Right hindlimb (tissue), 1 donor: Measurements from ENCODE around the gene IL4I1.

ENCODE experiments used
- DNase-seq: peaks from one replicate; pipeline ENCODE4 v3.0.0-alpha.2; 2018

IL4I1 gene

DNA sequence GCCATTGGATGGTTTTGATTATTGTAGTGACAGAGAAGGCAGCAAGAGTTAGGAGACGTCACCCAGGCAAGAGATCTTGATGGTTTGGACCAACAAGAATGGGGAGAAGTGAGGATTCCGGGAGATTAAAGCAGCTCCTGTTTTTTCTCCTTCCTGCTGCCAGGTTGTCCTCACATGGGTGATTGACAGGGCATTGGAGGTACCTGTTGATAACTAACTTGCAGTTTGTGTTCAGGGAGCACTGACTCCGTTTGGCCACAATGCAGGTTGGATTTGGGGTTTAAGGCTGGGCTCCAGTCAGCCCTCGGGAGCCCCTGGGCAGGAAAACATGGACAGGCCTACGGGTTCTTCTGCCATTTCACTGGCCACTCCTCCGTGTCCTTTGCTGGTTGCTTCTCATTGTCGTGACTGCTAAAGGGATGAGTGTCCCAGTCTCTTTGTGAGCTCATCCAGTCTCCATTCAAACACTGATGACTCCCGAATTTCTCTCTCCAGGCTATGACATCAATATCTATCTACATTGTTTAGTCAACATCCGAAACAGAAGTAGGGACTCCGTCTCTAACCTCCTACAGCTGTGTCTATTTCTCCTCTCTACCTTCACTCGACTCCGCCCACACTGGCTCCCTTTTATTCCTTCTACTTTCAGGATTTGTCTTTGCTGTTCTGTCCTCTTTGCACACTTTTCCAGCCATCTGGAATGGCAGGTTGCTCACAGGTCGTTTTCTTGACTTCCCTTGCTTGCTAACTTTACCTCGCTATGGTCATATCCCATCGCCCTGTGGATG lies 47.1 kb downstream of the IL4I1 start:
- DNase-seq: no peak

DNA sequence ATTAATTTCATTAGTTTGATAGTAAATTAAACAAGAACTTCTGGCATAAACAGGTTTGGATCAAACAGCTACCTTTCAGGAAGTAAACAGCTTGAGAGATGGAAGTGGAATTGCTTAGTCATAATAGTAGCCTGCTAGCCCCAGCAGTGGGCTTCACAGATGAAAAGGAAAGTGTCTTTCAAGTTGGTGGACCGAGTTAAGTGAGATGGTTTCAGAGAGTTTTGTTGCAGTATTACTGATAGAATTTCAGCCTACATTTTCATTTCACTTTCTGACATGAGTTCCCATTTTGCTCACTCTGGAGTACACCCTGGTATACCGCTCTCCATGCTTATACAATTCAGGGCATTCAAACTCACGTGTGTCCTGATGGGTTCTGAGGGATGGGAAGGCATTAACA lies 47.7 kb downstream of the IL4I1 start:
- no peak for DNase-seq

DNA sequence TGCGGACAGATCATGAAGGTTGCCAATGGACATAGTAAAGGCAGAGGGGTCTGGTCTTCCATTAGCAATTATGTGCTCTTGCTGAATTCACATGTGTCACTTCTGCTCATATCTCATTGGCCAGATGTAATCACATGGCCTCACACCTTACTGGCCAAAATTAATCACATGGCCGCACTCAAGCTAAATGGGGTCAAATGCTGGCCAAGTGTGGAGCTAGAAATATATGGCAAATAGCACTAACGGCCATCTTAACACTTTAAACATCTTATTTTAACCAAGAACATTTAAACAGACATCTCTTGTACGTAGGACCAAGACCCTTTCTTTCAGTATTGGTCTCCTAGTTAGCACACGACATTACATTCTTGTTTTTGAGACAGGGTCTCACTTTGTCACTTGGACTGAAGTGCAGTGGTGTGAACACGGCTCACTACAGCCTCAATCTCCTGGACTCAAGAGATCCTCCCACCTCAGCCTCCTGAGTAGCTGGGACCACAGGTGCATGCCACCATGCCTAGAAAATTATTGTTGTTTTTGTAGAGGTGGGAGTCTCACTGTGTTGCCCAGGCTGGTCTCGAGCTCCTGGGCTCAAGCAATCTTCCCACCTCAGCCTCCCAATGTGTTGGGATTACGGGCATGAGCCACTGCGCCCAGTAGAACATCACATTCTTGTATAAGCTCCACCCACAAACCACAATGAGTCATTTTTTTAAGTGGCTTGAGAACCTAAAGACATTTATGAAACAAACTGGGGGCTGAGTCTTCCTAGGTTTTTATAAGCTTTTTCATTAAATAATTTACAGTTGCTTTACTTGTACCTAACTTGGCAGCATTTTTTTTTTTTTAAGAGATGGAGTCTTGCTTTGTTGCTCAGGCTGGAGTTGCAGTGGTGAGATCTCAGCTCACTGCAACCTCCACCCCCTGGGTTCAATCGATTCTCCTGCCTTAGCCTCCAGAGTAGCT lies 48.7 kb downstream of the IL4I1 start:
- DNase-seq: no peak

- DNase-seq: no peak
Observed at GRCh38 chr19:49846408-49846807, 50.3 kb downstream of the IL4I1 start.

DNA sequence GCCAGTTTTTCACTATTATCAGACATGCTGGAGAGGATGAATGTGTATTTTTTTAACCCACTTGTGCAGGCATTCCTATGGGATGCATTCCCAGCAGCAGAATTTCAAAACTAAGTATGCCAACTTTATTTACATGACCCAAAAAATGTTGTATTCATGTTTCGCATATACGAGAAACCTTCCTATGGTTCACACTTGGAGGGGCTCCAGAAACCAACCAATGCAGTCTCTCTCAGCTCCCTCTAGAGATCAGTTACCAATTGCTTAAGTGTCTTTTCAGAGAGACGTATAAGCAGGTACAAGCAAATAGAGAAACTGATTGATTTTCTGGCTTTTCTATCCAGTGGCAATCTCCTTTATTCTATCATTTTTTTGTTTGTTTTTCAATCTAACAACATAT lies 51.3 kb downstream of the IL4I1 start:
- no peak for DNase-seq

- DNase-seq: no peak
Observed at GRCh38 chr19:49844138-49845095, 52.3 kb downstream of the IL4I1 start.

- DNase-seq: no peak
Observed at GRCh38 chr19:49843265-49843664, 53.4 kb downstream of the IL4I1 start.

GRCh38 chr19:49840736-49841249 lies 55.9 kb downstream of the IL4I1 start:
- no peak for DNase-seq

DNA sequence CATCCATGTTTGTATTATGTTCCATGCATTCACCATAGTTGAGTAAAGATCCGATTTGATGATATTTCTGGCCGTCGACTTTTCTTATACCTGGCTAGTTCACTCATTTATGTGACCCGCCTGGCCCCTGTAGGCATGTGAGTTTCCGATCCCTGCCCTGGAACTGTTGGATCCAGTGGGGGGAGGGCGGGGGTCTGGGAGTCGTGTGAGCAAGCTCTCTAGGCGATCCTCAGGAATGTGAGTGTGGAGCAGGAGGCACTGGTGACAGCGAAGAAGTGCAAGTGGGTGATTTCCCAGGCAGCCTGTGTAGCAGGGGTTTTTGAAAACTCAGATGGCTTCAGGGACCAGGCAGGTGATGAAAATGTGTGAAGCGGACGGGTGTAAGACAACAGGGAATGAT lies 56.4 kb downstream of the IL4I1 start:
- no peak for DNase-seq

- no peak for DNase-seq
Observed at GRCh38 chr19:49839713-49840112, 57.0 kb downstream of the IL4I1 start.
